GM21367 (cell line): ENCODE data around the gene COL10A1.

Source experiments
- ATAC-seq: cut with Tn5 transposase; IDR thresholded peaks from one replicate; pipeline ENCODE4 v1.9.1; 2021; ENCODE audit not compliant: unreplicated experiment

COL10A1 gene

DNA sequence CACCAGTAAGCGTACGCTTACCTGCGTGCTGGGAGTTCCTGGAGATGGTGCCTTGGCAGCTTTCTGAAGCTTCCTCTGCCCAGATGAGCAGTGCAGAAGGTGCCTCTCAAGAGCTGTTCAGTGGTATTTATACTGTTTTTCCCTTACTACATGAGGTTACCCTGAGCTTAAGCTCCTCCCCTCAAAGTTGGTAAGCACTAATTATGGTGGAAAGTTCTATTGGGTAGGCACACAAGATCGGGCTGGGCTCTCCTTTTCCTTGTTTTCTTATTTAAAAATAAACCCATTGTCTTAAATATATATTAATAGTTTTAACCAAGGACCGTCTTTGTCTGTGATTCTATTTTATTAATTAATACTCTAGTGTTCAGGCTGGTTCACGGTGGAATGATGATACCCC lies at the start of gene COL10A1:
COL10A1 (minus strand) TSS at position 101 of the 400 bp plus-strand sequence. CDS start 640 bp downstream, outside the sequence.
- ATAC-seq: no peak

- ATAC-seq: no peak
These were observed 49.4 kb upstream of the COL10A1 start for GRCh38 chr6:116175344-116175743.

- no peak for ATAC-seq
These were observed 48.0 kb upstream of the COL10A1 start for GRCh38 chr6:116173928-116174327.

DNA sequence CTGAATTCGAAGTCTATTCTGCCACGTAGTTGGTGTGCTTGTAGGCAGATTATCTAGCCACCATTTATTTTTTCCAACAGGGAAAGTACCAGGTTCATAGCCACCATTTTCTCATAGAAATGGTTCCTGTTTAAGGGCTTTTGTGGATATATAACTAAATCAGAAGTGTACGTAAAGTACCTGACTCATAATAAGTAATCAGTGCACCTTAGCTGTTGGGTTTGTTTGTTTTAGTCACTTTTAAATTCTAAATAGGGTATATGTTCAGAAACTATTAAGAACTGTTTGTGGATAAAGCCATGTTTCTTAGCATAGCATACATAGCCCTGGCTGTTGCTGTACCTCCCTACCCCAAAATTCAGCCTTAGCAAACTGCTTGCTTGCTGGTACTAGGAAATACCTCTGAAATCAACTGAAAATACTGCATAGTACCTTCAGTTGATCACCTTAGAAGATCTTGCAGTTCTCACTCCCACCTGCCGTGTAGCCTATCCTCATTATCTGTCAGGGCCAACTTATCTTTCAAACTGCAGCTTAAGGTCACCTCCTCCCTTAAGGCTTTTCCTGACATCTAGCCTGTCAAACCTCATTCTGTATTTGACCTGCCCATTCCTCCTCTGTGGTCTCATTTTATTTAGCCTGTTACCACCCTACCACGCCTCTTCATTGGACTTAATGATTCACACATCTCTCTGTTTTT lies 44.6 kb upstream of the COL10A1 start:
- ATAC-seq: no peak

DNA sequence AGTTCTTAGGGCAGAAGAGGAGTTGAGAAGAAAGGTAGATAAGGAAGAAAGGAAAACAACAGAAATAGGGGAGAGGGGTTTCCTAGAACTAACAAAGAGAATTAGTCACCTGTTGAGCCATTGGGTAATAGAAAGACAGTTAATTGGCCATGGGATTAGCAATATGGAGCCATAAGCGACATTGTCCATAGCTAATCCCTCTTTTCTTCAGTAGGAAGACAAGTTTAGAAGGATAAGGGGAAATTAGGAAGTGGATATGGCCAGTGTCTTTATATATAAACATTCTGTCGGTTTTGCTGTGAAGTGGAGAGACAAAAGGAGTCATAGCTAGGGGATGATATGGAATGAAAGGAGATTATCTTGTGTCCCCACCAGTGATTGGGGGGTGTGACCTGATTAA lies 43.9 kb upstream of the COL10A1 start:
- ATAC-seq: no peak

DNA sequence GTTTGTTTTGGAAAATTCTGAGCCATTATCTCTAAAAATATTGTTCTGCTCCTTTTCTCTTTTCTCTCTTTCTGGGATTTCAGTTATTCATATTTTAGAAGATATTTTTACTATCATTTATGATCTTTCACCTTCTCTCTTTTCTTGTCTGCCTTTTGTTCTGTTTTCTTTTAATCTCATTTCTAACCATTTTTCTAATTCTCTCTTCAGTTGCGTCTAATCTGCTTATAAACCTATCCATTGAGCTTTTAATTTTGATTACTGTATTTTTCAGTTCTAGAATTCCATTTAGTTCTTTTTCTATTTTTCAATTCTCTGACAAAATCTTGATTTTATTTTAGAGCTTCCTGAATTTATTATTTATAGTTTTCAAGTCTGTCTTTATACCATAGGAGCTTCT lies 42.2 kb upstream of the COL10A1 start:
- no peak for ATAC-seq

GRCh38 chr6:116166369-116166768 lies 40.4 kb upstream of the COL10A1 start:
- ATAC-seq: no peak

DNA sequence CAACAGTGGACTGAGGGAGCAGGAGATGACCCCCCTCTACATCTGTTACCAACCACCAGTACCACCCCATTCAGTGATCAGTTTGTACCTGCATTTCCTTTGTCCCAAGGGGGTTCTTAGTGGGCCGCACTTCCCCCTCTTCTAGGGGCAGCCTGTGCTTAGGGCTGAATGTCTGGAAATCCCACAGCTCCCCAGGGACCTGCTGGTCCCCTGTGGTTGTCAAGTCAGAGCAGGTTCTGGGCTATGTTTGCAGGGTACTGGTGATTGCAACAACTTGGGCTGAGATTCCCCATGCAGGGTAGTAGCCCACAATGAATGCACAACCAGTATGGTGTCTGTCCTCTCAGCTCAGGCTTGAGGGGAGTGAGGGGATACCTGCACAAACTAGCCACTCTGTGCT lies 39.7 kb upstream of the COL10A1 start:
- no peak for ATAC-seq

GRCh38 chr6:116159782-116160524 lies 34.0 kb upstream of the COL10A1 start:
- ATAC-seq: no peak

DNA sequence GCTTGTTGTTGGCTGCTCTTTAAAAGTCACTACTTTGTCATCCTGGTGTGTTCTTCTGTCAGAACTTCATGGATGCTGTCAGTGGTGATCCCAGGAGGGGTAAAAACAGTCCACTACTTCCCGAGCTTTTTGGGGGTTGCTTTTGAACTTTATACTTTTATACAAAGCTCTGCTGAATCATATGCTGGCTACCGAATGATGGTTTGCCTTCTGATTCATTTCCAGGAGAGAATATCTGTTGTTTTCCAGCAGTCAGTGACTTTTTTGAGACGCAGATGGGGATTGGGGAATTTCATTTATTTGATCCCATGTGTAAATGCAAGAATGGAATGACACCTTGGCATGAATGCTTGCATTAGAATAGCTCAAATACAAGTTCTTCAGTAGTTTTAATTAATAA lies 32.7 kb upstream of the COL10A1 start:
- no peak for ATAC-seq

DNA sequence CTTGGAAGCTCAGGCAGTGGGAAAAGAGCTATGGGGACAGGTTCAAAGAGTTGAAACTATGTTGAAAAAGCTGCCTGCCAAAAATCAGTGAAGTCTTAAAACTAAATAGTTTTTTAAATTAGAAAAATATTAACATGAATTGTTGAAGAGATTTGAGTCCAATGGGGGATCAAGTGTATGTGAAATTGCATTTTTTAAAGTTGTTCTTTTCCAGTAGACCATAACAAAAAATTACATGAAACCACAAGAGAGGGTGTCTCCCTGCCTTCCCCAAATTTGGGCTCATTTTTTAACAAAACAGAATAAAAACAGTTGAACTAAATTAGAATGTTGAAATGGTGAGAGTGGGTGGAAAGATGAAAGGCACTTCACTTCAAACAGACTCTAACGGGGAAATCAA lies 31.5 kb upstream of the COL10A1 start:
- no peak for ATAC-seq

- ATAC-seq: no peak
These were observed 30.7 kb upstream of the COL10A1 start for GRCh38 chr6:116156405-116157326.

- no peak for ATAC-seq
These were observed 29.0 kb upstream of the COL10A1 start for GRCh38 chr6:116154887-116155286.

GRCh38 chr6:116152620-116153019 lies 26.7 kb upstream of the COL10A1 start:
- ATAC-seq: no peak

- ATAC-seq: no peak
These were observed 20.1 kb upstream of the COL10A1 start for GRCh38 chr6:116145803-116146675.

DNA sequence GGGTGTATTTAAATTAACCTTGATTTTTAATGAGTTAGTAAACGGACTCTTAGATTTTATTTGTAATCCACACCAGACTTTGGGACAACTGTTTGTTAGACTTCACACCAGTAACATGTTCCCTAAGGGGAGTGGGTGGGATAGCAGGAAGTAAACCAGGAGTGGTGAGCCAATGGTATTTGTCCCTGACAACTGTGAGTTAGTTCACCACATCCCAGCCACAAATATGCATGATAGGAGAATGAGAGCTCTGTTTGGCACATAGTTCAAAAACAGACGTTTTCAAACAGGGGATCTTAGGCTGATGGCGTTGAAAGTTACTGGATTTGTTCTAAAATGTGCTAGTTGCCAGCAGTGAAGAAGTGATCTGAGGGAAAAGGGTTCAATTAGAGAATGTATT lies 18.7 kb upstream of the COL10A1 start:
- no peak for ATAC-seq

- no peak for ATAC-seq
These were observed 14.0 kb upstream of the COL10A1 start for GRCh38 chr6:116139917-116140316.

- no peak for ATAC-seq
These were observed 11.0 kb upstream of the COL10A1 start for GRCh38 chr6:116136933-116137340.

GRCh38 chr6:116136373-116136772 lies 10.4 kb upstream of the COL10A1 start:
- no peak for ATAC-seq

GRCh38 chr6:116133453-116133852 lies 7.5 kb upstream of the COL10A1 start:
- ATAC-seq: no peak
